SIG-M5 treated with dmso at 0.1 percent for 504 hours (cell line): ENCODE results near the gene DACT3.

Source experiments
- DNase-seq: peaks from one replicate; lab custom pipeline; 2025; ENCODE audit not compliant: unreplicated experiment; lab: John Stamatoyannopoulos, UW

The DACT3 gene

GRCh38 chr19:46670813-46671212 lies 9.8 kb upstream of the DACT3 start:
- DNase-seq = no peak

GRCh38 chr19:46668662-46669061 lies 7.7 kb upstream of the DACT3 start:
- DNase-seq = no peak

- no peak for DNase-seq
Measured at GRCh38 chr19:46665072-46665471, 4.1 kb upstream of the DACT3 start.

- peak; percentile 88 for DNase-seq
Measured at GRCh38 chr19:46661735-46662592, 982 bp upstream of the DACT3 start.

- DNase-seq = no peak
Measured at GRCh38 chr19:46660551-46661019, 397 bp downstream of the DACT3 start.

GRCh38 chr19:46660008-46660517 lies 919 bp downstream of the DACT3 start:
- DNase-seq = no peak

- DNase-seq = no peak
Measured at GRCh38 chr19:46659151-46660007, 1.6 kb downstream of the DACT3 start.

- DNase-seq = no peak
Measured at GRCh38 chr19:46656541-46656940, 4.4 kb downstream of the DACT3 start.

GRCh38 chr19:46654621-46655152 lies 6.3 kb downstream of the DACT3 start:
- no peak for DNase-seq

GRCh38 chr19:46650445-46650844 lies 10.5 kb downstream of the DACT3 start:
- no peak for DNase-seq

- DNase-seq = no peak
Measured at GRCh38 chr19:46648961-46649960, 11.7 kb downstream of the DACT3 start.

GRCh38 chr19:46648060-46648960 lies 12.7 kb downstream of the DACT3 start:
- DNase-seq = no peak

- DNase-seq = no peak
Measured at GRCh38 chr19:46646402-46646801, 14.6 kb downstream of the DACT3 start.

- DNase-seq = no peak
Measured at GRCh38 chr19:46644720-46645119, 16.3 kb downstream of the DACT3 start.

GRCh38 chr19:46640656-46641055 lies 20.3 kb downstream of the DACT3 start:
- no peak for DNase-seq

GRCh38 chr19:46639358-46640182 lies 21.4 kb downstream of the DACT3 start:
- no peak for DNase-seq

- no peak for DNase-seq
Measured at GRCh38 chr19:46637224-46637623, 23.8 kb downstream of the DACT3 start.
